Forelimb muscle (tissue), 1 donor: Measurements from ENCODE around the gene SIDT2. TPM values are rescaled to one million over a fixed set of nuclear protein-coding genes. Genes with fewer than 3 reads are reported as not detected.

ENCODE experiments used
- DNase-seq: peaks from one replicate; pipeline ENCODE4 v3.0.0-alpha.2; 2013; ENCODE audit warnings: low read depth
- polyA plus RNA-seq: library from polyadenylated mRNA; unstranded; fragments of 120-200 nt; gene quantifications from one replicate; pipeline ENCODE4 v1.2.1, GENCODE V29; 2013; ENCODE audit not compliant: insufficient read length

SIDT2 gene
- polyA plus RNA-seq, 1 donor = 37.0 TPM

- DNase-seq = no peak
Measured at GRCh38 chr11:117188620-117189081, 10.1 kb downstream of the SIDT2 start.

GRCh38 chr11:117189191-117189940 lies 10.8 kb downstream of the SIDT2 start:
- no peak for DNase-seq

GRCh38 chr11:117189941-117190544 lies 11.5 kb downstream of the SIDT2 start:
- DNase-seq = no peak

GRCh38 chr11:117191680-117192400 lies 13.3 kb downstream of the SIDT2 start:
- DNase-seq = no peak

- DNase-seq = no peak
Measured at GRCh38 chr11:117192401-117192875, 13.9 kb downstream of the SIDT2 start.

- no peak for DNase-seq
Measured at GRCh38 chr11:117193130-117194020, 14.8 kb downstream of the SIDT2 start.

GRCh38 chr11:117194267-117194666 lies 15.7 kb downstream of the SIDT2 start:
- DNase-seq = no peak

- DNase-seq = no peak
Measured at GRCh38 chr11:117195258-117195657, 16.7 kb downstream of the SIDT2 start.

GRCh38 chr11:117195761-117196160 lies 17.2 kb downstream of the SIDT2 start:
- DNase-seq = no peak

- DNase-seq = no peak
Measured at GRCh38 chr11:117197006-117197405, 18.5 kb downstream of the SIDT2 start.

GRCh38 chr11:117197516-117198456 lies 19.2 kb downstream of the SIDT2 start:
- no peak for DNase-seq

GRCh38 chr11:117198613-117199012 lies 20.1 kb downstream of the SIDT2 start:
- no peak for DNase-seq

GRCh38 chr11:117199053-117199915 lies 20.7 kb downstream of the SIDT2 start, which contains the start of gene TAGLN:
Gene TAGLN, plus strand, starts transcription at chr11:117199370. Its CDS starts 3,644 bp downstream, at chr11:117203014.
- DNase-seq = no peak

GRCh38 chr11:117199916-117200812 lies 21.6 kb downstream of the SIDT2 start:
- DNase-seq = no peak

GRCh38 chr11:117200813-117201657 lies 22.5 kb downstream of the SIDT2 start:
- no peak for DNase-seq

- no peak for DNase-seq
Measured at GRCh38 chr11:117201658-117202305, 23.2 kb downstream of the SIDT2 start.
